ENCODE measurements around the gene ZNF593OS. TPM values are rescaled to one million over a fixed set of nuclear protein-coding genes. Genes with fewer than 3 reads are reported as not detected.

The ZNF593OS gene
- under 1 TPM in 2 of 4 donors, not detected in 2; 0.66 TPM for total RNA-seq

DNA sequence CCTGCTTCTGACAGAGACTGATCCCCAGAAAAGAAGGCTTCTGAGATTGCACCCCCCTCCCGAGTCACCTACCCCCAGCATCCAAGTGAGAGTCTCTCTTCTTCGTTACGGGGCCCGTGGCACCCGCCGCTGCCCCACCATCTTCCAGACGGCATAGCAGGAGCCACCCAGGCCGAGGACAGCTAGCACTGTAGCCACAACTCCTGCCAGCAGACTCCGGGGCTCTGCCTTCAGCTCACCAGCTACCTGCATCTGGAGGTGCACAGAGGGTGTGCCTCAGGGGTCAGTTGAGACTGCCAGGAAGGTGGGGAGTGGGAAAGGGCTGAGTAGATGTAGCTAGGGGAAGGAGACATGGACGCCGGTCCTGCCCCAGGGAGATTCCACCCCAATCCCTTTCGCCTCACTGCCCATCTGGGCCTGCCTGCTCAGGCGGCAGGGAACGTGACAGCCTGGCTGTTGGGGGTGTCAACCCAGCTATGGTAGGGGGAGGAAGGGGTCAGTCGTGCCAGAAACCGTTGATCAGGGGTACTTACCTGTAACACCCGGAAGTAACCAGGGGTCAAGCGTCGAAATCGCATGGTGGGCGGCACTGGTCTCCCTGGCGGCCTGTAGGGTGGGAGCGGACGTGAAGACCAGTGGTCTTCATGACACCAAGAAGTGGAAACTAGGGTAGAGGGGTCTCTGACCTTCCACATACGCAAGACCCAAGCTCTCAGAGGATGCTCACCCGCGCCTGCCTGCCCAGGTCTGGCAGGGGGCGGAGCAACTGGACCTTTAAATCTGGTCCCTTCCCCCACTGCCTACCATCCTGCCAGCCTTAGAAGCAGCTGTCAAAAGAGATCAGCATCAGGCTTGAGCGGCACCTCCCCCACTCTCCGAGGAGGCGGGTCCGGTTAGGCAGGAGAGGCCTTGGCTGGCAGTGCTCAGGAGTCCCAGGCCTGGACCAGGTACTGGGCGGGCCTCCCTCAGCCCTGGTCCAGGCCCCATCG lies at the start of gene ZNF593OS:
Gene ZNF593OS (minus strand): TSS at position 749 of the 989 bp plus-strand sequence. CDS start 171 bp downstream, at position 578.
- TF ChIP-seq POLR2A (IDR thresholded peaks at IDR 0.05): peak in 1 of 2 donors; percentile 50
- TF ChIP-seq, protein P1, sequence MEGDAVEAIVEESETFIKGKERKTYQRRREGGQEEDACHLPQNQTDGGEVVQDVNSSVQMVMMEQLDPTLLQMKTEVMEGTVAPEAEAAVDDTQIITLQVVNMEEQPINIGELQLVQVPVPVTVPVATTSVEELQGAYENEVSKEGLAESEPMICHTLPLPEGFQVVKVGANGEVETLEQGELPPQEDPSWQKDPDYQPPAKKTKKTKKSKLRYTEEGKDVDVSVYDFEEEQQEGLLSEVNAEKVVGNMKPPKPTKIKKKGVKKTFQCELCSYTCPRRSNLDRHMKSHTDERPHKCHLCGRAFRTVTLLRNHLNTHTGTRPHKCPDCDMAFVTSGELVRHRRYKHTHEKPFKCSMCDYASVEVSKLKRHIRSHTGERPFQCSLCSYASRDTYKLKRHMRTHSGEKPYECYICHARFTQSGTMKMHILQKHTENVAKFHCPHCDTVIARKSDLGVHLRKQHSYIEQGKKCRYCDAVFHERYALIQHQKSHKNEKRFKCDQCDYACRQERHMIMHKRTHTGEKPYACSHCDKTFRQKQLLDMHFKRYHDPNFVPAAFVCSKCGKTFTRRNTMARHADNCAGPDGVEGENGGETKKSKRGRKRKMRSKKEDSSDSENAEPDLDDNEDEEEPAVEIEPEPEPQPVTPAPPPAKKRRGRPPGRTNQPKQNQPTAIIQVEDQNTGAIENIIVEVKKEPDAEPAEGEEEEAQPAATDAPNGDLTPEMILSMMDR (IDR thresholded peaks at IDR 0.05 in 4 of 5, conservative IDR thresholded peaks at IDR 0.05 in 1 of 5): no peak

DNA sequence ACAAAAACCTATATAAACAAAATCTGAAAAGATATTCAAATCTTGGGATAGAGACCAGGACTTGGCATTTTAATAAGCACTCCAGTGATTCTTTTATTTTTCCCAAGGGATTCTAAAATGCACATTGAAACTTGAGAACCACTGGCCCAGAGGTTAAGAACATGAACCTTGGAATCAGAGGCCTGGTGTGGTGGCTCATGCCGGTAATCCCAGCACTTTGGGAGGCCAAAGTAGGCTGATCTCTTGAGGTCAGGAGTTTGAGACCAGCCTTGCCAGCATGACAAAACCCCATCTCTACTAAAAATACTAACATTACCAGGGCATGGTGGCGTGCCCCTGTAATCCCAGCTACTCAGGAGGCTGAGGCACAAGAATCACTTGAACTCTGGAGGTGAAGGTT lies 49.5 kb upstream of the ZNF593OS start:
- Histone ChIP-seq H3K27ac (no peak overlapping the region), H3K4me1 (peaks cover 6% of the 10 kb centered on the region in 2 donors), H3K9me3 (no peaks in the 10 kb centered on the region), H3K36me3 (no peaks in the 10 kb centered on the region), H3K4me3 (no peak overlapping the region), H3K27me3 (no peaks in the 10 kb centered on the region)
- DNase-seq (no peak), ATAC-seq (no peak)
- intact Hi-C loops (cut with DNase I; ENCODE audit: low total_unique reads): no loop called here
- in situ Hi-C loops (cut with MboI; ENCODE audit: low sequenced_read_pairs in 4 of 4): no loop called here
- TF ChIP-seq, protein P1 (IDR thresholded peaks at IDR 0.05 in 4 of 5, conservative IDR thresholded peaks at IDR 0.05 in 1 of 5): no peak
- no peak for TF ChIP-seq POLR2A (IDR thresholded peaks at IDR 0.05)

More for the DNA sequence above, at the start of gene ZNF593OS:
- H3K36me3 ChIP-seq: peaks cover 0 to 3% of the 10 kb centered on the region in 2 donors
- in situ Hi-C loops (cut with MboI; ENCODE audit: low sequenced_read_pairs in 4 of 4) (loop anchor here in 2 of 4 donors (5.0 to 25.0 kb wide), 3 partner anchors 56 to 284 kb away; partner anchors contain the start of genes PAQR7 (in 1 of the 2) and SLC30A2 (in 1 of the 2)), intact Hi-C loops (cut with DNase I; ENCODE audit: low total_unique reads) (no loop called here)
- ATAC-seq: peak in 1 of 2 donors; percentile 50
- H3K4me1 ChIP-seq: peaks cover 20 to 26% of the 10 kb centered on the region in 2 donors
- no peaks in the 10 kb centered on the region for H3K9me3 ChIP-seq
- DNase-seq: peak; percentile 27 to 85
- H3K27ac ChIP-seq: peak within 1 kb of the TSS; percentile 88 to 97 (median 92)
- no peaks in the 10 kb centered on the region for H3K27me3 ChIP-seq
- peak within 1 kb of the TSS; percentile 73 to 99 (median 86) for H3K4me3 ChIP-seq

DNA sequence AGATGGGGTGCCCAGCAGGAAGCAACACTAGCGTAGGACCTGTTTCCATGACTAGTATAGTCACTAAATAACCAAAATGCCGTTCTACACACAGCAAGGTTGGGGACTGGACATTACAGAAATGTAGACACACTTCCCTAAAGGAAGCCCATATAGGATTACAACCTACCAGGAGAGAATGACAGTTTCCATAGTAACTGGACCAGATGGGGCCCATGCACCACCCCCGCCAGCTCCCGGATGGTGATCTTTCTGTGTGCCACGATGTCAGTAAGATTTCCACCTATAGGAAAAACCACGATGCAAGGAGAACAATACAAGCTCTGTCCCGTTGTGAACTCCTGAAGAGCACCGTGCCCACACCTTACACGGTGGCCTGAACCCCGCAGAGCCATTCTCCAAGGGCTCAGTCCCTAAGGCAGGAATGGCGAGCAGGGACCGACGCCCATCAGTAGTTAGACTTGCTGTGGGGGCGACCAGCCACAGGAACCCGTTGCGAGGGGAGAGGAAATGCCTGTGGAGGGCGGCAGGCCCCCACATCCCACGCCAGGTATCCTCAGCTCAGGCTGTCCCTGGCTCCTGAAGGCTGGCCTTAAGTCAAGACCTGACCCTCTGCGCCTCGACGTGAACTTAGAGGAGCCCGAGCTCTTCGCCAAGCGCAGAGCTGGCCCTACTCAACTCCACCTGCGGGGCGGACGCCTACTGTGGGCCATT lies 48.7 kb upstream of the ZNF593OS start:
- H3K4me3 ChIP-seq: no peak overlapping the region
- H3K27me3 ChIP-seq: no peaks in the 10 kb centered on the region
- intact Hi-C loops (cut with DNase I; ENCODE audit: low total_unique reads): no loop called here
- no peak overlapping the region for H3K27ac ChIP-seq
- in situ Hi-C loops (cut with MboI; ENCODE audit: low sequenced_read_pairs in 4 of 4): no loop called here
- DNase-seq (no peak), ATAC-seq (no peak)
- TF ChIP-seq, protein P1 (IDR thresholded peaks at IDR 0.05 in 4 of 5, conservative IDR thresholded peaks at IDR 0.05 in 1 of 5): no peak
- no peak for TF ChIP-seq POLR2A (IDR thresholded peaks at IDR 0.05)
- no peaks in the 10 kb centered on the region for H3K9me3 ChIP-seq
- H3K36me3 ChIP-seq: no peaks in the 10 kb centered on the region
- peaks cover 0 to 6% of the 10 kb centered on the region in 2 donors for H3K4me1 ChIP-seq

DNA sequence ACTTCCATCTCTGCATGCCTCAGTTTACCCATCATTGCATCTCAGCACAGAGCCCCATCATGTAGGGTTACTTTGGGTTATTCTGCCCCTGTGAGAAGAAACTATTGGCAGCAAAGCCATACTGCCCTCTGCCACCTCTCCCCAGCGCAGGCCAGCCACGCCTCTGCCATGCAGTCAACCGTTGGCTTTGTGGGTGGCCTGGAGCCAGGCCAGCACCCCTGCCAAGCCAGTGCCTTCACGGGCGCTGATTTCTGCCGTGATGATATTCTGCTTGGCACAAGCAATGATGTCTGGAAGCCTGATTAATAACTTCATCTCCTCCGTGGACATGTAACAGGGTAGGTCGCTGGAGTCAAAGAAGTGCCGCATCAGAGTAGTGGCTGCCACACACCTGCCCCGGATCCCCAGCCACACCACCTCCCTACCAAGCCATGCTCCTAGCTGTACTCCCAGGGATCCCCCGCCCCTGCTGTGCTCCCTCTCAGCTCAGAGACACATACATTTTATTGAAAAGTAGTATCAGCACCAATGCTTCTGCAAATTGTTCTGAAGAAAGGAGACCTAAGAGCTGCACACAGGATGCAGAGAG lies 47.4 kb upstream of the ZNF593OS start:
- intact Hi-C loops (cut with DNase I; ENCODE audit: low total_unique reads) (no loop called here), in situ Hi-C loops (cut with MboI; ENCODE audit: low sequenced_read_pairs in 4 of 4) (no loop called here)
- H3K4me1 ChIP-seq: peaks cover 0 to 6% of the 10 kb centered on the region in 2 donors
- no peak for ATAC-seq
- no peak overlapping the region for H3K4me3 ChIP-seq
- no peaks in the 10 kb centered on the region for H3K9me3 ChIP-seq
- H3K27me3 ChIP-seq: no peaks in the 10 kb centered on the region
- H3K27ac ChIP-seq: no peak overlapping the region
- H3K36me3 ChIP-seq: no peaks in the 10 kb centered on the region
- no peak for DNase-seq
- no peak for TF ChIP-seq POLR2A (IDR thresholded peaks at IDR 0.05)
- TF ChIP-seq, protein P1 (IDR thresholded peaks at IDR 0.05 in 4 of 5, conservative IDR thresholded peaks at IDR 0.05 in 1 of 5): no peak
